SK-N-MC (cell line): ENCODE results near the gene PHTF2.

Source experiments
- EZH2 ChIP-seq: fragments of 200-600 bp; sonication (generic); IDR thresholded peaks from one replicate; pipeline ENCODE4 v1.6.1; 2017; ENCODE audit warnings: antibody characterized with exemption
- POLR2AphosphoS5 ChIP-seq: IDR thresholded peaks from 2 replicates; pipeline ENCODE4 v1.6.1; 2012; ENCODE audit warnings: mild to moderate bottlenecking, low read depth, low read length, borderline replicate concordance

DNA sequence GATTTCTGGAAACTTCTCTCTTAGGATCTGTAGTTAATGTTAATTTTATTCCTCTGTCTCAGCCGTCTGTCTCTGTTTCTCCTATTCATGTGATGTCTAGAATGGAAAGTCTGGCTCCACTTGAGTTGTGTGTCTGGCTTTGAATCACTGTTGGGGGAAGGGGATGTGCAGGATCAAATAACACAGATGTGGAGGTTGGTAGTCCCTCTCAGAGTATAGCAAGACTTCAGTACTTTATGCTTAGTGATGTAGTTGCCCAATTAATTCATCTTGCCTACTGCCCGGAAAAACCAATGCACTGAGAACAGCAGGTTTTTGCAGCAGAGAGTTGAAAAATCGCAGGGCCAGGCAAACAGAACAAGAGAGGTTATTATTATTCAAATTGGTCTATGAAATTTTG is 79.2 kb downstream of the PHTF2 start:
- TF ChIP-seq EZH2, result no peak
- TF ChIP-seq POLR2AphosphoS5, result no peak
